K562 (cell line): ENCODE results near the gene TRIM38. TPM values are rescaled to one million over a fixed set of nuclear protein-coding genes. Genes with fewer than 3 reads are reported as not detected.
A peak's percentile ranks its signal among the peaks of the same experiment; 100 is the strongest.

ENCODE experiments used
- CBX1 ChIP-seq: sonication (generic); IDR thresholded peaks from 2 replicates; pipeline ENCODE4 v1.6.1; 2016; ENCODE audit warnings: antibody characterized with exemption, low read depth, mild to moderate bottlenecking
- CSDE1 ChIP-seq, 2 experiments: fragments of 450-650 bp; IDR thresholded peaks; 2 replicates each; pipeline ENCODE4 v1.6.1; 2016; ENCODE audit warnings: mild to moderate bottlenecking in 1 of 2
- DNMT1 ChIP-seq: fragments of 450-650 bp; IDR thresholded peaks from 2 replicates; pipeline ENCODE4 v1.6.1; 2016; ENCODE audit warnings: antibody characterized with exemption, mild to moderate bottlenecking
- EWSR1 ChIP-seq: fragments of 450-650 bp; IDR thresholded peaks from 2 replicates; pipeline ENCODE4 v1.6.1; 2018; ENCODE audit warnings: borderline replicate concordance, mild to moderate bottlenecking, low read depth, moderate library complexity; ENCODE audit not compliant: partially characterized antibody
- FOXK1 ChIP-seq: sonication (generic); formaldehyde crosslinking; IDR thresholded peaks from 2 replicates; pipeline ENCODE4 v1.8.0; 2022; ENCODE audit warnings: missing genetic modification reagents, mild to moderate bottlenecking, borderline replicate concordance
- GTF2A2 ChIP-seq: IDR thresholded peaks from 2 replicates; pipeline ENCODE4 v1.6.1; 2016; ENCODE audit warnings: mild to moderate bottlenecking, missing genetic modification characterization, missing compliant biosample characterization
- HEY1 ChIP-seq: fragments of 250-450 bp; sonication (Bioruptor Pico); IDR thresholded peaks from 2 replicates; pipeline ENCODE4 v1.5.0; 2020; ENCODE audit warnings: mild to moderate bottlenecking, moderate library complexity, borderline replicate concordance
- HNRNPH1 ChIP-seq: fragments of 200-400 bp; formaldehyde crosslinking; optimal IDR thresholded peaks from 2 replicates; pipeline ENCODE3; 2017; ENCODE audit warnings: low read depth, mild to moderate bottlenecking, low read length, moderate library complexity
- KDM1A ChIP-seq, 2 experiments: fragments of 450-650 bp; IDR thresholded peaks; 2 replicates each; pipeline ENCODE4 v1.6.1; 2016; ENCODE audit warnings: mild to moderate bottlenecking in 2 of 2
- L3MBTL2 ChIP-seq: fragments of 450-650 bp; IDR thresholded peaks from 2 replicates; pipeline ENCODE4 v1.6.1; 2016; ENCODE audit warnings: mild to moderate bottlenecking, moderate library complexity
- NFE2 ChIP-seq: IDR thresholded peaks from 2 replicates; pipeline ENCODE4 v1.6.1; 2014; ENCODE audit warnings: antibody characterized with exemption, low read depth
- NFRKB ChIP-seq: fragments of 450-650 bp; IDR thresholded peaks from 2 replicates; pipeline ENCODE4 v1.6.1; 2016; ENCODE audit warnings: low read depth
- PHF21A ChIP-seq: fragments of 450-650 bp; IDR thresholded peaks from 2 replicates; pipeline ENCODE4 v1.6.1; 2017; ENCODE audit warnings: low read depth, borderline replicate concordance
- RBM15 ChIP-seq: fragments of 200-400 bp; formaldehyde crosslinking; IDR thresholded peaks from 2 replicates; pipeline ENCODE4 v1.6.1; 2018; ENCODE audit warnings: mild to moderate bottlenecking, low read length, moderate library complexity; ENCODE audit not compliant: insufficient read depth
- RERE ChIP-seq: sonication (generic); formaldehyde crosslinking; IDR thresholded peaks from 2 replicates; pipeline ENCODE4 v1.8.0; 2023; ENCODE audit warnings: missing genetic modification reagents, mild to moderate bottlenecking, borderline replicate concordance
- SP2 ChIP-seq: IDR thresholded peaks from 2 replicates; pipeline ENCODE4 v1.6.1; 2011; ENCODE audit warnings: mild to moderate bottlenecking, low read depth, low read length, moderate library complexity; ENCODE audit not compliant: poor library complexity, severe bottlenecking; ENCODE audit errors: extremely low read depth
- TAF15 ChIP-seq: fragments of 200-400 bp; formaldehyde crosslinking; IDR thresholded peaks from 2 replicates; pipeline ENCODE4 v1.6.1; 2017; ENCODE audit warnings: mild to moderate bottlenecking, low read depth, low read length, moderate library complexity
- VEZF1 ChIP-seq: fragments of 200-800 bp; sonication (Bioruptor generic); IDR thresholded peaks from 2 replicates; pipeline ENCODE4 v1.6.1; 2017; ENCODE audit warnings: missing genetic modification characterization, missing compliant biosample characterization
- ZNF511 ChIP-seq: sonication (generic); formaldehyde crosslinking; IDR thresholded peaks from 2 replicates; pipeline ENCODE4 v1.8.0; 2022; ENCODE audit warnings: mild to moderate bottlenecking, missing genetic modification reagents
- polyA plus RNA-seq, 8 experiments: library from polyadenylated mRNA; depleted of rRNA in 4 of 8; stranded (reverse) in 5 of 8; unstranded in 3 of 8; fragments of >200 nt; fragmentation: Nextera tagmentation in 2 of 8; fragmentation: Illumina TruSeq in 1 of 8; extraction: Ambion mirVana in 2 of 8; extraction: Trizol in 1 of 8; gene quantifications; 2 replicates each; pipeline versions ENCODE4 v1.2.1 to v1.2.3, GENCODE V29; 2011 to 2014; ENCODE audit warnings: inconsistent platforms in 1 of 8, missing spikeins in 1 of 8
- total RNA-seq, 7 experiments: library from RNA; depleted of rRNA in 6 of 7; stranded (reverse); fragments of >200 nt in 6 of 7; fragmentation: Illumina TruSeq in 2 of 7; extraction: Trizol in 2 of 7; gene quantifications; 2 replicates each; pipeline versions ENCODE4 v1.2.1 to v1.2.3, GENCODE V29; 2011 to 2021; ENCODE audit warnings: low replicate concordance in 1 of 7
- TF ChIP-seq, protein P1 (sequence below): fragments of 450-650 bp; formaldehyde crosslinking; IDR thresholded peaks from 2 replicates; pipeline ENCODE4 v1.4.0; 2022; ENCODE audit warnings: missing genetic modification characterization

The TRIM38 gene
- total and polyA plus RNA-seq, 9 of the 15 experiments (the other 6 are each of a cell fraction or from before 2014, with no cell fraction given): 1.7 to 6.7 (median 6.3) TPM

- TF ChIP-seq RERE (no peak; the same call in 1 of the 2 replicates), PHF21A (peak; percentile 89; the same call in 1 of the 2 replicates), NFE2 (peak; percentile 26), EWSR1 (no peak), ZNF511 (CRISPR knock-in tag) (peak; percentile 98), NFRKB (peak; percentile 92), FOXK1 (CRISPR knock-in tag) (peak; percentile 85; the same call in 1 of the 2 replicates), KDM1A (IDR thresholded peaks at IDR 0.05) (peak; percentile 29 to 79; a peak in 3 of 4 replicates), GTF2A2 (peak; percentile 96), TAF15 (peak; percentile 96), CBX1 (peak; percentile 100), HEY1 (CRISPR knock-in tag) (peak; percentile 14; the same call in 1 of the 2 replicates), RBM15 (no peak), VEZF1 (peak; percentile 32; the same call in 1 of the 2 replicates), DNMT1 (no peak), HNRNPH1 (no peak), L3MBTL2 (peak; percentile 79), CSDE1 (IDR thresholded peaks at IDR 0.05) (peak in 1 of 2 experiments; percentile 76; a peak in 1 of 4 replicates), SP2 (no peak)
- TF ChIP-seq, protein P1, sequence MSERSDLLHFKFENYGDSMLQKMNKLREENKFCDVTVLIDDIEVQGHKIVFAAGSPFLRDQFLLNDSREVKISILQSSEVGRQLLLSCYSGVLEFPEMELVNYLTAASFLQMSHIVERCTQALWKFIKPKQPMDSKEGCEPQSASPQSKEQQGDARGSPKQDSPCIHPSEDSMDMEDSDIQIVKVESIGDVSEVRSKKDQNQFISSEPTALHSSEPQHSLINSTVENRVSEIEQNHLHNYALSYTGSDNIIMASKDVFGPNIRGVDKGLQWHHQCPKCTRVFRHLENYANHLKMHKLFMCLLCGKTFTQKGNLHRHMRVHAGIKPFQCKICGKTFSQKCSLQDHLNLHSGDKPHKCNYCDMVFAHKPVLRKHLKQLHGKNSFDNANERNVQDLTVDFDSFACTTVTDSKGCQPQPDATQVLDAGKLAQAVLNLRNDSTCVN (CRISPR knock-in tag): peak; percentile 98
These were observed 64.4 kb downstream of the TRIM38 start (continued) for GRCh38 chr6:26026833-26027490.
